Keratinocyte (primary cell): ENCODE measurements around the gene SLC34A3. TPM values are rescaled to one million over a fixed set of nuclear protein-coding genes. Genes with fewer than 3 reads are reported as not detected.

Experiments used
- DNase-seq: peaks from one replicate; pipeline ENCODE4 v3.0.0-alpha.2; 2011; ENCODE audit warnings: low read depth, missing footprints, low spot score
- FAIRE-seq: peaks from 2 replicates; lab custom pipeline; 2011; peaks lifted over from hg19 to GRCh38; lab: Jason Lieb, UNC
- H2AFZ ChIP-seq: 2 replicates; pipeline ENCODE4 v1.6.0; 2012; ENCODE audit warnings: low read length, control low read depth, inconsistent platforms; ENCODE audit not compliant: control insufficient read depth
- H3K27ac ChIP-seq: 2 replicates; pipeline ENCODE4 v1.5.1; 2011; ENCODE audit warnings: low read length; ENCODE audit not compliant: control insufficient read depth, insufficient read depth
- H3K27me3 ChIP-seq: 3 replicates; pipeline ENCODE4 v1.6.0; 2011; ENCODE audit warnings: low read length; ENCODE audit not compliant: control insufficient read depth, insufficient read depth; ENCODE audit errors: extremely low read depth
- H3K36me3 ChIP-seq, 2 experiments: 2 replicates in 1 of 2; 3 replicates in 1 of 2; pipeline ENCODE4 v1.5.1; 2011; ENCODE audit warnings: low read length in 2 of 2, mild to moderate bottlenecking in 1 of 2; ENCODE audit not compliant: control insufficient read depth in 2 of 2, insufficient read depth in 2 of 2; ENCODE audit errors: extremely low read depth in 1 of 2
- H3K4me1 ChIP-seq: 3 replicates; pipeline ENCODE4 v1.5.1; 2011; ENCODE audit warnings: low read length; ENCODE audit not compliant: control insufficient read depth, insufficient read depth; ENCODE audit errors: extremely low read depth
- H3K4me2 ChIP-seq: 3 replicates; pipeline ENCODE4 v1.6.0; 2011; ENCODE audit warnings: low read depth, low read length; ENCODE audit not compliant: control insufficient read depth, insufficient read depth; ENCODE audit errors: extremely low read depth
- H3K4me3 ChIP-seq, 3 experiments: fragments of 200-600 bp in 1 of 3; sonication (generic) in 1 of 3; 2 replicates in 2 of 3; 3 replicates in 1 of 3; pipeline ENCODE4 v1.5.1; 2011 to 2016; ENCODE audit warnings: low read length in 3 of 3, mild to moderate bottlenecking in 3 of 3, control low read depth in 2 of 3, inconsistent platforms in 1 of 3, low read depth in 1 of 3, mixed read lengths in 1 of 3, mixed run types in 1 of 3, moderate library complexity in 1 of 3; ENCODE audit not compliant: control insufficient read depth in 2 of 3, insufficient read depth in 2 of 3; ENCODE audit errors: extremely low read depth in 1 of 3
- H3K79me2 ChIP-seq: 2 replicates; pipeline ENCODE4 v1.6.0; 2012; ENCODE audit warnings: low read length; ENCODE audit not compliant: control insufficient read depth, insufficient read depth
- H3K9ac ChIP-seq: 3 replicates; pipeline ENCODE4 v1.6.0; 2011; ENCODE audit warnings: low read length; ENCODE audit not compliant: control insufficient read depth, insufficient read depth; ENCODE audit errors: extremely low read depth
- H3K9me1 ChIP-seq: 3 replicates; pipeline ENCODE4 v1.6.0; 2011; ENCODE audit warnings: low read length; ENCODE audit not compliant: control insufficient read depth, insufficient read depth; ENCODE audit errors: extremely low read depth
- H3K9me3 ChIP-seq: 2 replicates; pipeline ENCODE4 v1.5.1; 2012; ENCODE audit warnings: low read depth, low read length; ENCODE audit not compliant: control insufficient read depth
- H4K20me1 ChIP-seq: 3 replicates; pipeline ENCODE4 v1.6.0; 2011; ENCODE audit warnings: low read length; ENCODE audit not compliant: control insufficient read depth, insufficient read depth; ENCODE audit errors: extremely low read depth
- EZH2 ChIP-seq: IDR thresholded peaks from one replicate; pipeline ENCODE4 v1.6.1; 2012; ENCODE audit warnings: inconsistent platforms, mild to moderate bottlenecking, low read length, moderate library complexity
- dilution Hi-C: fragments of 300-500 bp; cut with MboI; formaldehyde crosslinking; loops from one replicate; pipeline ENCODE4 v1.7.0; 2020; ENCODE audit warnings: low sequenced_read_pairs; ENCODE audit not compliant: extremely low pct_ligation_motif_present
- polyA plus RNA-seq, 5 experiments: library from polyadenylated mRNA; depleted of rRNA in 3 of 5; stranded (reverse) in 3 of 5; stranded (forward) in 1 of 5; unstranded in 1 of 5; fragments of >200 nt; gene quantifications; 1 replicate in 1 of 5; 2 replicates in 3 of 5; 3 replicates in 1 of 5; pipeline versions ENCODE4 v1.2.1 to v1.2.3, GENCODE V29; 2011 to 2012; ENCODE audit warnings: missing spikeins in 2 of 5, low read depth in 1 of 5, low replicate concordance in 1 of 5
- TF ChIP-seq, protein P1 (sequence below), 3 experiments: IDR thresholded peaks in 1 of 3; conservative IDR thresholded peaks in 1 of 3; optimal IDR thresholded peaks in 1 of 3; 2 replicates in 2 of 3; 3 replicates in 1 of 3; pipeline versions ENCODE3 to v1.5.1; 2011; ENCODE audit warnings: low read length in 3 of 3, mild to moderate bottlenecking in 3 of 3, moderate library complexity in 2 of 3, control low read depth in 1 of 3, inconsistent platforms in 1 of 3; ENCODE audit not compliant: insufficient read depth in 2 of 3; ENCODE audit errors: extremely low read depth in 1 of 3

The SLC34A3 gene
- polyA plus RNA-seq, 1 donor (not counting 4 experiments of a cell fraction or from before 2014, with no cell fraction given) = not detected

DNA sequence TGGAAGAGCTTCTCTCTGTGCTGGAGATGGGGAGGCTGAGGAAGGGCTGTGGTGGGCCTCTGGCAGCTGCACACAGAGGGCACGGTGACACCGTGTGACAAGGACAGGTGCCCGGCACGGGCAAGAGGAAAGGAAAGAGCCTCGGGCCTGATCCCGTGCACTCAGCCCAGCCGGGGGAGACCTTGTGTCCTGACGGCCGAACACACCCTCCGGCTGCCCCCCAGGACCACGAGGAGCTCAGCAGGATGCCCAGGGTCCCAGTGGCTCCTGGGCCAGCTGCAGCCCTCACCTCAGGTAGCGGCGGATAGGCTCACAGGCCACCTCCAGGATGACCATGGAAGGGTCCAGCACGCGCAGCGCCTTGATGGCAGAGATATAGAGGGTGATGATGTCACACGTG, 47.9 kb upstream of the SLC34A3 start:
- DNase-seq (no peak), FAIRE-seq (no peak)
- Histone ChIP-seq H3K4me1 (peaks cover 12% of the 10 kb centered on the region), H4K20me1 (no peaks in the 10 kb centered on the region), H2AFZ (no peak overlapping the region), H3K4me3 (no peak overlapping the region), H3K9me3 (no peaks in the 10 kb centered on the region), H3K9me1 (no peaks in the 10 kb centered on the region), H3K27ac (no peak overlapping the region), H3K36me3 (peaks cover 18 to 21% of the 10 kb centered on the region in 2 experiments), H3K4me2 (no peak overlapping the region), H3K9ac (no peak overlapping the region), H3K27me3 (no peaks in the 10 kb centered on the region), H3K79me2 (peaks cover 25% of the 10 kb centered on the region)
- dilution Hi-C loops = no loop called here
- TF ChIP-seq, protein P1, sequence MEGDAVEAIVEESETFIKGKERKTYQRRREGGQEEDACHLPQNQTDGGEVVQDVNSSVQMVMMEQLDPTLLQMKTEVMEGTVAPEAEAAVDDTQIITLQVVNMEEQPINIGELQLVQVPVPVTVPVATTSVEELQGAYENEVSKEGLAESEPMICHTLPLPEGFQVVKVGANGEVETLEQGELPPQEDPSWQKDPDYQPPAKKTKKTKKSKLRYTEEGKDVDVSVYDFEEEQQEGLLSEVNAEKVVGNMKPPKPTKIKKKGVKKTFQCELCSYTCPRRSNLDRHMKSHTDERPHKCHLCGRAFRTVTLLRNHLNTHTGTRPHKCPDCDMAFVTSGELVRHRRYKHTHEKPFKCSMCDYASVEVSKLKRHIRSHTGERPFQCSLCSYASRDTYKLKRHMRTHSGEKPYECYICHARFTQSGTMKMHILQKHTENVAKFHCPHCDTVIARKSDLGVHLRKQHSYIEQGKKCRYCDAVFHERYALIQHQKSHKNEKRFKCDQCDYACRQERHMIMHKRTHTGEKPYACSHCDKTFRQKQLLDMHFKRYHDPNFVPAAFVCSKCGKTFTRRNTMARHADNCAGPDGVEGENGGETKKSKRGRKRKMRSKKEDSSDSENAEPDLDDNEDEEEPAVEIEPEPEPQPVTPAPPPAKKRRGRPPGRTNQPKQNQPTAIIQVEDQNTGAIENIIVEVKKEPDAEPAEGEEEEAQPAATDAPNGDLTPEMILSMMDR (optimal IDR thresholded peaks at IDR 0.05 in 1 of 3, IDR thresholded peaks at IDR 0.05 in 1 of 3, conservative IDR thresholded peaks at IDR 0.05 in 1 of 3; ENCODE audit: extremely low read depth in 1 of 3, insufficient read depth in 2 of 3, low read length in 3 of 3) = no peak
- TF ChIP-seq EZH2 = no peak

DNA sequence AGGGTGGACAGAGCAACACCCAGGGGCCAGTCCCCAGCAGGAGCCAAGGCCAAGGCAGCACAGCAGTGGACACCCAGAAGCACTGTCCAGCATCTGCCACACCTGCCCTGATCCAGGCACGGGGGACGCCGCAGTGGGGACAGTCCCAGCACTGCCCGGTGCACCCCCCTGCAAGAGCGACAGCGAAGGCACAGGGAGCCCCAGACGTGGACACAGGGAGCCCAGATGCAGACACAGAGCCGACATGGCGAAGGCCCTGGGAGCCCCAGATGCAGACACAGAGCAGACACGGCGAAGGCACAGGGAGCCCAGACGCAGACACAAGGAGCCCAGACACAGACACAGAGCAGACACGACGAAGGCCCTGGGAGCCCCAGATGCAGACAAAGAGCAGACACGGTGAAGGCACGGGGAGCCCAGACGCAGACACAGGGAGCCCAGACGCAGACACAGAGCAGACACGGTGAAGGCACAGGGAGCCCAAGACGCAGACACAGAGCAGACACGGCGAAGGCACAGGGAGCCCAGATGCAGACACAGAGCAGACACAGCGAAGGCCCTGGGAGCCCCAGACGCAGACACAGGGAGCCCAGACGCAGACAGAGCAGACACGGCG, 46.6 kb upstream of the SLC34A3 start:
- H3K27me3 ChIP-seq = no peaks in the 10 kb centered on the region
- peaks cover 30% of the 10 kb centered on the region for H3K79me2 ChIP-seq
- H3K36me3 ChIP-seq = peaks cover 18 to 21% of the 10 kb centered on the region in 2 experiments
- TF ChIP-seq, protein P1 (optimal IDR thresholded peaks at IDR 0.05 in 1 of 3, IDR thresholded peaks at IDR 0.05 in 1 of 3, conservative IDR thresholded peaks at IDR 0.05 in 1 of 3; ENCODE audit: extremely low read depth in 1 of 3, insufficient read depth in 2 of 3, low read length in 3 of 3) = no peak
- TF ChIP-seq EZH2 = no peak
- no peaks in the 10 kb centered on the region for H3K9me1 ChIP-seq
- no peak overlapping the region for H2AFZ ChIP-seq
- no peak overlapping the region for H3K9ac ChIP-seq
- H3K27ac ChIP-seq = no peak overlapping the region
- dilution Hi-C loops = no loop called here
- H3K4me3 ChIP-seq = no peak overlapping the region
- H4K20me1 ChIP-seq = no peaks in the 10 kb centered on the region
- peaks cover 13% of the 10 kb centered on the region for H3K4me1 ChIP-seq
- no peaks in the 10 kb centered on the region for H3K9me3 ChIP-seq
- no peak overlapping the region for H3K4me2 ChIP-seq
- no peak for FAIRE-seq
- no peak for DNase-seq
